HepG2 (cell line): ENCODE results near the gene ACRBP. TPM values are rescaled to one million over a fixed set of nuclear protein-coding genes. Genes with fewer than 3 reads are reported as not detected.
A peak's percentile ranks its signal among the peaks of the same experiment; 100 is the strongest.

Experiments
- ATF2 ChIP-seq: sonication (generic); formaldehyde crosslinking; IDR thresholded peaks from 2 replicates; pipeline ENCODE4 v1.4.0; 2020; ENCODE audit warnings: missing genetic modification reagents
- ATF7 ChIP-seq, 2 experiments: fragments of 450-650 bp in 1 of 2; sonication (generic) in 1 of 2; formaldehyde crosslinking in 1 of 2; IDR thresholded peaks; 2 replicates each; pipeline versions ENCODE4 v1.4.0 to v1.6.1; 2016 to 2020; ENCODE audit warnings: antibody characterized with exemption in 1 of 2, mild to moderate bottlenecking in 1 of 2, missing genetic modification reagents in 1 of 2
- FOXA3 ChIP-seq: IDR thresholded peaks from 2 replicates; pipeline ENCODE4 v1.6.1; 2016; ENCODE audit warnings: missing genetic modification reagents, missing compliant biosample characterization
- HDAC1 ChIP-seq: sonication (generic); formaldehyde crosslinking; IDR thresholded peaks from 2 replicates; pipeline ENCODE4 v1.5.1; 2020; ENCODE audit warnings: mild to moderate bottlenecking, missing genetic modification reagents
- KLF12 ChIP-seq: sonication (generic); formaldehyde crosslinking; IDR thresholded peaks from 2 replicates; pipeline ENCODE4 v1.4.0; 2020; ENCODE audit warnings: missing genetic modification reagents, borderline replicate concordance
- MTA1 ChIP-seq: sonication (generic); formaldehyde crosslinking; IDR thresholded peaks from 2 replicates; pipeline ENCODE4 v1.4.0; 2020; ENCODE audit warnings: missing genetic modification reagents, mild to moderate bottlenecking, borderline replicate concordance
- NFIB ChIP-seq: sonication (generic); formaldehyde crosslinking; IDR thresholded peaks from 2 replicates; pipeline ENCODE4 v1.9.0; 2021; ENCODE audit warnings: missing genetic modification reagents, mild to moderate bottlenecking, borderline replicate concordance
- PTBP1 ChIP-seq: fragments of 200-400 bp; formaldehyde crosslinking; IDR thresholded peaks from 2 replicates; pipeline ENCODE4 v1.6.1; 2018; ENCODE audit warnings: low read length, low read depth; ENCODE audit not compliant: poor library complexity, severe bottlenecking
- RARG ChIP-seq: sonication (generic); formaldehyde crosslinking; IDR thresholded peaks from 2 replicates; pipeline ENCODE4 v1.4.0; 2020; ENCODE audit warnings: low read depth, mild to moderate bottlenecking, missing genetic modification reagents
- RNF219 ChIP-seq: sonication (generic); formaldehyde crosslinking; IDR thresholded peaks from 2 replicates; pipeline ENCODE4 v1.5.0; 2020; ENCODE audit warnings: mild to moderate bottlenecking, missing genetic modification reagents
- SCMH1 ChIP-seq: sonication (generic); formaldehyde crosslinking; IDR thresholded peaks from 2 replicates; pipeline ENCODE4 v1.9.0; 2021; ENCODE audit warnings: missing genetic modification reagents, mild to moderate bottlenecking, borderline replicate concordance
- SNAPC2 ChIP-seq: sonication (generic); formaldehyde crosslinking; IDR thresholded peaks from 2 replicates; pipeline ENCODE4 v1.8.1; 2022; ENCODE audit warnings: mild to moderate bottlenecking, missing genetic modification reagents
- SRSF4 ChIP-seq: fragments of 200-400 bp; formaldehyde crosslinking; IDR thresholded peaks from one replicate; pipeline ENCODE4 v1.6.1; 2018; ENCODE audit warnings: mild to moderate bottlenecking, low read depth, low read length, moderate library complexity; ENCODE audit not compliant: poor library complexity, severe bottlenecking
- TSC22D2 ChIP-seq: sonication (generic); formaldehyde crosslinking; IDR thresholded peaks from 2 replicates; pipeline ENCODE4 v1.5.1; 2020; ENCODE audit warnings: missing genetic modification reagents, mild to moderate bottlenecking, borderline replicate concordance
- XRCC5 ChIP-seq: fragments of 200-400 bp; formaldehyde crosslinking; optimal IDR thresholded peaks from 2 replicates; pipeline ENCODE3; 2017; ENCODE audit warnings: mild to moderate bottlenecking, low read length
- ZBTB10 ChIP-seq: sonication (generic); formaldehyde crosslinking; IDR thresholded peaks from 2 replicates; pipeline ENCODE4 v1.4.0; 2020; ENCODE audit warnings: missing genetic modification reagents, borderline replicate concordance
- ZMAT3 ChIP-seq: sonication (generic); formaldehyde crosslinking; conservative IDR thresholded peaks from 2 replicates; pipeline ENCODE4 v1.7.0; 2021; ENCODE audit warnings: missing genetic modification reagents
- ZMYM3 ChIP-seq: sonication (generic); formaldehyde crosslinking; IDR thresholded peaks from 2 replicates; pipeline ENCODE4 v1.5.1; 2020; ENCODE audit warnings: mild to moderate bottlenecking, missing genetic modification reagents
- ZNF317 ChIP-seq: sonication (generic); formaldehyde crosslinking; IDR thresholded peaks from 2 replicates; pipeline ENCODE4 v1.5.0; 2020; ENCODE audit warnings: mild to moderate bottlenecking, missing genetic modification reagents
- ZSCAN29 ChIP-seq: sonication (generic); formaldehyde crosslinking; conservative IDR thresholded peaks from 2 replicates; pipeline ENCODE4 v1.4.0; 2020; ENCODE audit warnings: mild to moderate bottlenecking, missing genetic modification reagents
- polyA plus RNA-seq, 8 experiments: library from polyadenylated mRNA; depleted of rRNA in 3 of 8; stranded (reverse) in 7 of 8; unstranded in 1 of 8; fragments of >200 nt; fragmentation: Illumina TruSeq in 4 of 8; extraction: Trizol in 4 of 8; gene quantifications; 2 replicates each; pipeline versions ENCODE4 v1.2.1 to v1.2.3, GENCODE V29; 2011 to 2016; ENCODE audit warnings: low read depth in 4 of 8, missing spikeins in 1 of 8, mixed read lengths in 1 of 8; ENCODE audit not compliant: insufficient read depth in 1 of 8
- total RNA-seq, 5 experiments: library from RNA; depleted of rRNA; stranded (reverse); fragments of >200 nt; fragmentation: Illumina TruSeq; extraction: Trizol; gene quantifications; 2 replicates each; pipeline ENCODE4 v1.2.3, GENCODE V29; 2016; ENCODE audit warnings: low read depth in 1 of 5
- TF ChIP-seq, protein P1 (sequence below): sonication (generic); formaldehyde crosslinking; conservative IDR thresholded peaks from 2 replicates; pipeline ENCODE4 v1.8.1; 2023; ENCODE audit warnings: missing genetic modification reagents

ACRBP gene
- total and polyA plus RNA-seq, 2 of the 13 experiments (the other 11 are each of a cell fraction or from before 2014, with no cell fraction given): 0.46 TPM; not detected in 1

DNA sequence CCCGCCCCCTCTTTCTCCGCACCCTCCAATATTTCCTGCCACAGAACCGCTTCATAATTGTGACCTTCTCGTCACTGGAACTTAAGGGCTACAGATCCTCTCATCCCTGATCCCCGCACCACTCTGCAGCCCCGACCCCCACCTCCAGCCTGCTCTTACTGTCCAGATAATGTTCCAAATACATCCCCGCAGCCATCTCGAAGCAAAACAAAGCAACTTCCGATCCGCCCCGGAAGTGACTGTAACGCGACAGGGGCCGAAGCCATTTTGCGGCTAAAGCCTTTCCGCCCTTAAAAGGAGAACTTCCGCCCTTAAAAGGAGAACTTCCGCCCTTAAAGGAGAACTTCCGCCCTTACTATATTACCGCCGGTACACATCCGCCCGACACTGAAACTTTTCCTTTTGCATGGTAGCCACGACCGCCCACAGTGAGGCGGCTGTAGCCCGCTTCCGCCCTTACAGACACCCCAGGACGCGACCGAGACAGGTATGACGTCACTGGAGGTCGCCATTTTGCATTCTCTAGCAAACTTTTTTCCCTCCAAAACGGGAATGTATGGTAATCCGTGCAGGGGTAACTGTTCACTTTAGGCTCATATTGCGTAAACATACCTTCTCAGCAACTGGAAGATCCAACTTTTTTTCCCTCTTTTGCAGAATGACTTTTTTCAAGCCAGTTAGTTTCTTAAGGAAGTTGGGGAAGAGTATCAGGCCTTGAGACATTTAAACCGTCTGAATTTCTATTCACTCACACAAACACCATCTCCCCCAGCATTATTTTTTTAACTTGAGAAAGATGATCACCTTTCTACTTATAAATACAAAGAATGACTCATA is 15.9 kb upstream of the ACRBP start, which contains the start of gene ING4 (continued):
- TF ChIP-seq ATF2 (peak; percentile 99), RARG (CRISPR knock-in tag) (no peak), KLF12 (CRISPR knock-in tag) (peak; percentile 59; the same call in 1 of the 2 replicates), ZBTB10 (peak; percentile 90; the same call in 1 of the 2 replicates), MTA1 (CRISPR knock-in tag) (no peak), PTBP1 (no peak), ZSCAN29 (CRISPR knock-in tag) (0 out of 2 replicates have a peak, but pooled peaks have one; percentile 14), SNAPC2 (CRISPR knock-in tag) (no peak), SCMH1 (CRISPR knock-in tag) (no peak), ZMAT3 (CRISPR knock-in tag) (0 out of 2 replicates have a peak, but pooled peaks have one; percentile 43), NFIB (CRISPR knock-in tag) (no peak), HDAC1 (CRISPR knock-in tag) (peak; percentile 87), TSC22D2 (CRISPR knock-in tag) (no peak; the same call in 1 of the 2 replicates), RNF219 (CRISPR knock-in tag) (peak; percentile 88; the same call in 1 of the 2 replicates), ZNF317 (no peak), ZMYM3 (CRISPR knock-in tag) (no peak), XRCC5 (no peak), FOXA3 (CRISPR knock-in tag) (peak; percentile 84), SRSF4 (no peak), ATF7 (IDR thresholded peaks at IDR 0.05) (peak; percentile 100), ATF7 (CRISPR knock-in tag; IDR thresholded peaks at IDR 0.05) (peak; percentile 94)
- TF ChIP-seq, protein P1, sequence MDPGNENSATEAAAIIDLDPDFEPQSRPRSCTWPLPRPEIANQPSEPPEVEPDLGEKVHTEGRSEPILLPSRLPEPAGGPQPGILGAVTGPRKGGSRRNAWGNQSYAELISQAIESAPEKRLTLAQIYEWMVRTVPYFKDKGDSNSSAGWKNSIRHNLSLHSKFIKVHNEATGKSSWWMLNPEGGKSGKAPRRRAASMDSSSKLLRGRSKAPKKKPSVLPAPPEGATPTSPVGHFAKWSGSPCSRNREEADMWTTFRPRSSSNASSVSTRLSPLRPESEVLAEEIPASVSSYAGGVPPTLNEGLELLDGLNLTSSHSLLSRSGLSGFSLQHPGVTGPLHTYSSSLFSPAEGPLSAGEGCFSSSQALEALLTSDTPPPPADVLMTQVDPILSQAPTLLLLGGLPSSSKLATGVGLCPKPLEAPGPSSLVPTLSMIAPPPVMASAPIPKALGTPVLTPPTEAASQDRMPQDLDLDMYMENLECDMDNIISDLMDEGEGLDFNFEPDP (CRISPR knock-in tag): no peak
